OCI-LY7 (cell line): ENCODE data around the gene ZBTB5. TPM values are rescaled to one million over a fixed set of nuclear protein-coding genes. Genes with fewer than 3 reads are reported as not detected.

Experiments
- BruUV-seq: library from RNA; stranded (reverse); fragments of 400-500 nt; replicated peaks from 2 replicates; lab custom pipeline; 2021; lab: Mats Ljungman, UMichigan
- CTCF ChIA-PET: fragments of 300-600 bp; sonication (Branson Sonifier 250); formaldehyde crosslinking; loops from one replicate; lab custom pipeline; 2022; ENCODE audit warnings: antibody characterized with exemption; ENCODE audit not compliant: unreplicated experiment; lab: Charles Lee
- POLR2A ChIA-PET: fragments of 300-600 bp; sonication (Branson Sonifier 250); formaldehyde crosslinking; loops from one replicate; lab custom pipeline; 2022; ENCODE audit warnings: antibody characterized with exemption; lab: Charles Lee
- DNase-seq: peaks from one replicate; pipeline ENCODE4 v3.0.0-alpha.2; 2015; ENCODE audit warnings: low spot score
- H2AFZ ChIP-seq: fragments of 200-600 bp; sonication (generic), shearing (Covaris generic); 2 replicates; pipeline ENCODE4 v1.6.1; 2014; ENCODE audit warnings: mild to moderate bottlenecking, antibody characterized with exemption, low read length, moderate library complexity
- H3K27ac ChIP-seq: fragments of 200-600 bp; sonication (generic); 2 replicates; pipeline ENCODE4 v1.5.1; 2014; ENCODE audit warnings: mixed run types, low read depth, mild to moderate bottlenecking, moderate library complexity, low read length, inconsistent platforms; ENCODE audit not compliant: poor library complexity, severe bottlenecking
- H3K36me3 ChIP-seq: fragments of 200-600 bp; sonication (generic); 2 replicates; pipeline ENCODE4 v1.6.1; 2014; ENCODE audit warnings: mild to moderate bottlenecking, antibody characterized with exemption, low read length, moderate library complexity, mixed read lengths; ENCODE audit not compliant: insufficient read depth
- H3K4me1 ChIP-seq: fragments of 200-600 bp; sonication (generic); 2 replicates; pipeline ENCODE4 v1.5.1; 2014; ENCODE audit warnings: mild to moderate bottlenecking, low read length; ENCODE audit not compliant: insufficient read depth, poor library complexity, severe bottlenecking
- H3K4me2 ChIP-seq: fragments of 200-600 bp; sonication (generic); 2 replicates; pipeline ENCODE4 v1.6.1; 2014; ENCODE audit warnings: mild to moderate bottlenecking, low read length
- H3K4me3 ChIP-seq: fragments of 200-600 bp; sonication (generic); 2 replicates; pipeline ENCODE4 v1.5.1; 2014; ENCODE audit warnings: mild to moderate bottlenecking, low read depth, low read length; ENCODE audit not compliant: poor library complexity, severe bottlenecking
- H3K79me2 ChIP-seq: fragments of 200-600 bp; sonication (generic); 2 replicates; pipeline ENCODE4 v1.6.1; 2016; ENCODE audit warnings: low read depth, mild to moderate bottlenecking, low read length, moderate library complexity, mixed read lengths; ENCODE audit not compliant: insufficient read depth
- H3K9me2 ChIP-seq: fragments of 200-600 bp; sonication (generic); 2 replicates; pipeline ENCODE4 v1.6.1; 2016; ENCODE audit warnings: mild to moderate bottlenecking, low read length, mixed read lengths; ENCODE audit not compliant: insufficient read depth
- H3K9me3 ChIP-seq: fragments of 200-600 bp; sonication (generic); 2 replicates; pipeline ENCODE4 v1.6.1; 2014; ENCODE audit warnings: mild to moderate bottlenecking, mixed run types, low read length, mixed read lengths
- H4K20me1 ChIP-seq: fragments of 200-600 bp; sonication (generic); 2 replicates; pipeline ENCODE4 v1.6.1; 2014; ENCODE audit warnings: mild to moderate bottlenecking, antibody characterized with exemption, low read length, moderate library complexity, mixed read lengths; ENCODE audit not compliant: insufficient read depth
- EZH2phosphoT487 ChIP-seq: fragments of 200-600 bp; sonication (generic); IDR thresholded peaks from 2 replicates; pipeline ENCODE4 v1.6.1; 2018; ENCODE audit warnings: low read depth, borderline replicate concordance, mild to moderate bottlenecking, mixed run types, antibody characterized with exemption, low read length, moderate library complexity, mixed read lengths
- intact Hi-C: fragments of 100-400 bp; cut with micrococcal nuclease; formaldehyde crosslinking; loops from one replicate; pipeline ENCODE4 v1.10.0; 2022; ENCODE audit not compliant: unreplicated experiment
- total RNA-seq, 2 experiments: library from RNA; depleted of rRNA in 1 of 2; stranded (reverse); fragments of >200 nt in 1 of 2; shearing (Covaris generic) in 1 of 2; gene quantifications; 2 replicates each; pipeline ENCODE4 v1.2.3, GENCODE V29; 2014 to 2022
- TF ChIP-seq, protein P1 (sequence below): fragments of 200-600 bp; sonication (generic); conservative IDR thresholded peaks from 2 replicates; pipeline ENCODE4 v1.5.1; 2014; ENCODE audit warnings: mild to moderate bottlenecking, antibody characterized with exemption, low read length, moderate library complexity, mixed read lengths

The ZBTB5 gene
- total RNA-seq, 2 experiments from 2014 or later: 20.2 to 31.9 TPM

DNA sequence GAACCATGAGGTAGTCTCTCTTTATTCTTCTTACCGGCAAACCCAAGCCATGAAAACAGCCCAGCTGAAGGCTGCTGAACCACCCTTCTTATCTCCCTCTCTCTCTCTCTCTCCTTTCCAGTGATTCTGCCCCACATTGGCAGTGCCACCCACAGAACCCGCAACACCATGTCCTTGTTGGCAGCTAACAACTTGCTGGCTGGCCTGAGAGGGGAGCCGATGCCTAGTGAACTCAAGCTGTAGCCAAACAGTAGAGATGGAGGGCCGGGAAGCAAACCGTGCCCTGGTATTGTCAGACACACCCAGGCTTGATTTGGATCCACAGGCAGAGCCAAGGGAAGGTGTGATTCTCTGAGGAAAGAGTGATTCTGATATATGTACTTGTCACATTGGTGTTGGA, 28.7 kb downstream of the ZBTB5 start:
- CTCF ChIA-PET: no interaction called here

DNA sequence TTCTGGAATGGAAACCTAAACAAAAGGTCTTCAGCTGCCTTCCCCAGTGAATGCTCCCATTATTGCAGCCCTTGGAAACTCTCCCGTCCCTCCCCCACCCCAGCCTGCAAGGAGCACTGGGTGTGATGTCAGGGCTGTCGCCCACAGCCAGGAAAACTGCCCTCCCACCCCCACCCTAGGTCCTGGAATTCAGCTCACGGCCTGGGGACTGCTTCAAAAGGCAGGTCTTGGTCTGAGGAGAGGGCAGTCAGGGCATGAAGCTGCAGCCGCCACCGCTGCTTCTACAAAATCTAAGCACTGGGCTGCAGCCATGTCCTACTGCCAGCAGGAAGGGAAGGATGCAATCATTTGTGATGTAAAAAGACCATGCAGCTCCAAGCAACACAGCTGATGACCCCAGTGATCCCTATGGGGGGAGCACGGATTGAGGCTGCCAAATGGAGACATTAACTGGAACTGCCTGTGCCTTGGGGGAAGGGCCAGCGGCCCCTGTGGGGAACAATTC, 31.3 kb downstream of the ZBTB5 start:
- Histone ChIP-seq H3K4me1 (peaks cover 12% of the 10 kb centered on the region), H3K9me3 (no peaks in the 10 kb centered on the region), H3K4me3 (no peak overlapping the region), H4K20me1 (no peaks in the 10 kb centered on the region), H3K4me2 (no peak overlapping the region), H3K27ac (no peak overlapping the region), H3K36me3 (peaks cover 98% of the 10 kb centered on the region), H3K79me2 (no peaks in the 10 kb centered on the region; the same call in 1 of the 2 replicates), H2AFZ (no peak overlapping the region), H3K9me2 (no peaks in the 10 kb centered on the region)
- DNase-seq: no peak
- BruUV-seq: no TSS peak
- intact Hi-C loops: no loop called here
- TF ChIP-seq EZH2phosphoT487: no peak
- TF ChIP-seq, protein P1, sequence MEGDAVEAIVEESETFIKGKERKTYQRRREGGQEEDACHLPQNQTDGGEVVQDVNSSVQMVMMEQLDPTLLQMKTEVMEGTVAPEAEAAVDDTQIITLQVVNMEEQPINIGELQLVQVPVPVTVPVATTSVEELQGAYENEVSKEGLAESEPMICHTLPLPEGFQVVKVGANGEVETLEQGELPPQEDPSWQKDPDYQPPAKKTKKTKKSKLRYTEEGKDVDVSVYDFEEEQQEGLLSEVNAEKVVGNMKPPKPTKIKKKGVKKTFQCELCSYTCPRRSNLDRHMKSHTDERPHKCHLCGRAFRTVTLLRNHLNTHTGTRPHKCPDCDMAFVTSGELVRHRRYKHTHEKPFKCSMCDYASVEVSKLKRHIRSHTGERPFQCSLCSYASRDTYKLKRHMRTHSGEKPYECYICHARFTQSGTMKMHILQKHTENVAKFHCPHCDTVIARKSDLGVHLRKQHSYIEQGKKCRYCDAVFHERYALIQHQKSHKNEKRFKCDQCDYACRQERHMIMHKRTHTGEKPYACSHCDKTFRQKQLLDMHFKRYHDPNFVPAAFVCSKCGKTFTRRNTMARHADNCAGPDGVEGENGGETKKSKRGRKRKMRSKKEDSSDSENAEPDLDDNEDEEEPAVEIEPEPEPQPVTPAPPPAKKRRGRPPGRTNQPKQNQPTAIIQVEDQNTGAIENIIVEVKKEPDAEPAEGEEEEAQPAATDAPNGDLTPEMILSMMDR: no peak
- ChIA-PET CTCF (no interaction called here), POLR2A (interaction anchor here (0.6 to 1.0 kb wide), 2 partner anchors 47 to 245 kb away, joined by 3 read pairs; no protein-coding TSS in a partner anchor)

More for the DNA sequence above, 28.7 kb downstream of the ZBTB5 start:
- no peak for DNase-seq
- TF ChIP-seq EZH2phosphoT487: no peak
- TF ChIP-seq, protein P1: no peak
- Histone ChIP-seq H3K9me2 (no peaks in the 10 kb centered on the region), H3K4me1 (peaks cover 12% of the 10 kb centered on the region), H3K4me2 (no peak overlapping the region), H3K79me2 (no peaks in the 10 kb centered on the region; the same call in 1 of the 2 replicates), H3K4me3 (no peak overlapping the region), H3K36me3 (peaks cover 98% of the 10 kb centered on the region), H3K27ac (no peak overlapping the region), H2AFZ (no peak overlapping the region), H3K9me3 (no peaks in the 10 kb centered on the region), H4K20me1 (no peaks in the 10 kb centered on the region)
- BruUV-seq: no TSS peak
- intact Hi-C loops: no loop called here
- POLR2A ChIA-PET: interaction anchor here (0.6 kb wide), 1 partner anchor 26 kb away, joined by 3 read pairs; no protein-coding TSS in a partner anchor

DNA sequence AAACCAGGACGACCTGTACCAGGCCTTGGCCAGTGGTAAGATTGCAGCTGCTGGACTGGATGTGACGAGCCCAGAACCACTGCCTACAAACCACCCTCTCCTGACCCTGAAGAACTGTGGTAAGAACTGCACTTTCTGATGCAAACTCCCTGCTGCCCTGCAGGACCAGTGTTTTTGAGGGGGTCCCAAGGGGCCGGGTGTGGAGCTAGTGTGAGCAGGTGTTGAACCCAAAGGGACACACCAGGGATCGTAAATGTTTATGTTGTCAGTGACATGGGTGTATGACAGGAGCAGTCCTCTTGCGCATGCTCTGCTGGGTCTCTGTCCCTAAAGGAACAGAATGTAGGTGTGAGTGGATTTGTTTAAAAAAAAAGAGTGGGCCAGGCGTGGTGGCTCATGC, 33.2 kb downstream of the ZBTB5 start:
- ChIA-PET POLR2A (interaction anchor here (1.0 to 1.6 kb wide), 2 partner anchors 17 to 20 kb away, joined by 3 to 4 read pairs; no protein-coding TSS in a partner anchor), CTCF (no interaction called here)
- Histone ChIP-seq H3K9me3 (no peaks in the 10 kb centered on the region), H4K20me1 (no peaks in the 10 kb centered on the region), H3K27ac (no peak overlapping the region), H3K9me2 (no peaks in the 10 kb centered on the region), H3K4me2 (no peak overlapping the region), H3K36me3 (peaks cover 98% of the 10 kb centered on the region), H2AFZ (no peak overlapping the region), H3K4me3 (no peak overlapping the region), H3K79me2 (no peaks in the 10 kb centered on the region; the same call in 1 of the 2 replicates), H3K4me1 (peaks cover 12% of the 10 kb centered on the region)
- no TSS peak for BruUV-seq
- TF ChIP-seq, protein P1: no peak
- TF ChIP-seq EZH2phosphoT487: no peak
- intact Hi-C loops: no loop called here
- no peak for DNase-seq
